GM10847 (cell line): ENCODE measurements around the gene PEX14.

Source experiments
- POLR2A ChIP-seq: IDR thresholded peaks from 2 replicates; pipeline ENCODE4 v1.6.1; 2011; ENCODE audit not compliant: insufficient read length; ENCODE audit errors: extremely low read depth

Gene PEX14

DNA sequence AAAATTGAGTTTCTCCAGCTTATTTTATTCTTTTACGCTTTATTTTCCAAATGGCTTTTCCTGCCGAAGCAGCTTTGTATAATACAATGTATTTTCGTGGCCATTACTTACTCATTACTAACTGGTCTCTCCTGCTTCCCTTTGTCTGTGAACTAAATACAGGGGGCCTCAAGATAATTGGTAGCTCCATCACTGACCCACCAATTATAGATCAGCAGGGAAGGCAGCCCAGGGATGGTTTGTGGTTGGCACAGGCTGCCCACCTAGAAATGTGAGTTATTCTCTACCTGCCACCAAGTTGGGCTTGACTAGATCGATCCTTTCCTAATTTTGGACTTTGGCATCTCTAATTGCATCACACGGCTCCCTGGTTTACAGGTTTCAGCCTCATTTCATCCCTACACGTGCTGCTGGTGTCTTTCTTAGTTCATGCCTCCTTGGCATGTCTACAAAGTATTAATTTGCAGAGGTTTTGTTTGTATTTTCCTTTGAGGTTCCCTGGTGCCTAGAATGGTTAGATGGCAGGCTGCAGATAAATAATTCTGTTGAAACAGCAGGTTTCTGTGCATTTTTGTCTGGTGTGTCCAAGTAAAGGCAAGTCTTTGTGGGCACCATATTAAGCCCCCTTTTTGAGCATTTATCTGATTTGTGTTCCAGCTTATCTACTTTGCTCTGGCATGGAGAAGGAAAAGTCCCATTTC, 35.2 kb downstream of the PEX14 start:
- TF ChIP-seq POLR2A, result no peak

DNA sequence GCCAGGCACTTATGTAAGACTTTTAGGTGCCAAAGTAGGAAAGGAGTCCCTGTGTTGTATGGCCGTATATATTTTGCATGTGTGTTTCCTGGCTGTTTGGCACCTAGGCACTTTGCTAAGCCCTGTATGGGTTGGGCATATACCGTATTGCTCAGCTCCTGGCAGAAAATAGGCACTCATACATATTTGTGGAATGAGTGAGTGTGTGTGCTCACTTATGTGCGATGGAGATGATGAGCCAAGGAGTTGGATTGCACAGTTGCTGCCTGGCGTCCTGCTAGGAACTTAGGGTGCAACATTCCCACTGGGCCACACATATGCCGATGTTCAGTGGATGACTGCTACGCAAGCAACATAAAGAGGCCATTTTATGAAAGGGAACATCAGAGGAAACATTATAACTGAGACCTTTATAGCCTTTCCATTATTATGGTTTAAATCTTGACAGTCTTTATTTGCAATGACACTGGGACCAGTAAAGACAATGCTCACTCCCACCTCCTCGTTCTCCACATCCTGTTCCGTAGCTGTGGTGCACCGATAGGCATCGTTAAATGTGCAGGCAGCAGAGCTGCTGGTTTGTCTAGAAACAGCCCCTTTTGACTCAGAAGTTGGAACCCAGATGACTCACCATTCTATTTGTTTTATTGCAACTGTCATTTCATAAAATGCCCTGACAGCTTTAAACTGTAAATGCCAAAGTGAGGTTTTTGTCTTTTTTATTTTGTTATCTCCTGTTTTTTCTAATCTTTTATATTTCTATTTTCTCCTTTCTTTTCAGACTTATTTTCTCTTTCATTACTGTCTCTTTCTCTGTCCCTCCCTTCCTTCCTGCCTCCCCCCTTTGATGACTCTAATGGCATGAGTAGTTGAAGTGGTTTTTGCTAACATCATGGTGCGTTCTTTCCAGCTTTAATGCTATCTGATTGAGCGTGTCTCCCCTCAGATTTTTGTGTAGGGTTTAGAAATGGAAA, 36.1 kb downstream of the PEX14 start:
- TF ChIP-seq POLR2A, result no peak

DNA sequence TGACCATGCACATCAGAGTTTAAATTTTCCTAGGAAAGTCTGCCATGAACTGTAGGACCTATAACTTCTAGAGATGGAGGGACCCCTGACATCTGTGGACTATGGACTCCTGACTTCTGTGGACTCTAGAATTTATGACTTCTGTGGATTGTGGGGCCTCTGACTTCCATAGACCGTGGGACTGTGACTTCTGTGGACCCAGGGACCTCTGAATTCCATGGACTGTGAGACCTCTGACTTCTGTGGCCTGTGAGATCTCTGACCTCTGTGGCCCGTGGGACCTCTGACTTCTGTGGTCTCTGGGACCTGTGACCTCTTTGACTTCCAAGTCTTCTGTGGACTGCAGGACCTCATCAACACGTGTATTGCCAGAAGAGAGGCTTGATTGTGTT, 36.7 kb downstream of the PEX14 start:
- no peak for TF ChIP-seq POLR2A

DNA sequence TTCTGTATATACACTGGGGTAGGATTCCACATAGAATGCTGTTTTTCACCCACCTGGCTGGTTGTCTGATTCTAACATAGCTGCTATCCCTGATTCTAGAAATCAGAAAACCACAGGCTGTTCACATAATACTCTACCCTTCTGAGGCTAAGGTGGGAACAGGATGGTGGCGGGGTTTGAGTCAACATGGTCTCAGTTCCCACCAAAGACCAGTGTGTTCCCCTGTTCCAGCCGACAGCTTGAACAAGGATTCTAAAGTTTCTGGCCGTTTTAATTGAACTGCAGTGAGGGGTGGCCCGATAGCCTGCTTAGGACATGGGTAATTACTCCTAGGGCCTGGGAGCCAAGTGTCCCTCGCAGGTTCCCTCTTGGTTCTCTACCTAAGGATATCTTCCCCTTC, 38.4 kb downstream of the PEX14 start:
- TF ChIP-seq POLR2A, result no peak

DNA sequence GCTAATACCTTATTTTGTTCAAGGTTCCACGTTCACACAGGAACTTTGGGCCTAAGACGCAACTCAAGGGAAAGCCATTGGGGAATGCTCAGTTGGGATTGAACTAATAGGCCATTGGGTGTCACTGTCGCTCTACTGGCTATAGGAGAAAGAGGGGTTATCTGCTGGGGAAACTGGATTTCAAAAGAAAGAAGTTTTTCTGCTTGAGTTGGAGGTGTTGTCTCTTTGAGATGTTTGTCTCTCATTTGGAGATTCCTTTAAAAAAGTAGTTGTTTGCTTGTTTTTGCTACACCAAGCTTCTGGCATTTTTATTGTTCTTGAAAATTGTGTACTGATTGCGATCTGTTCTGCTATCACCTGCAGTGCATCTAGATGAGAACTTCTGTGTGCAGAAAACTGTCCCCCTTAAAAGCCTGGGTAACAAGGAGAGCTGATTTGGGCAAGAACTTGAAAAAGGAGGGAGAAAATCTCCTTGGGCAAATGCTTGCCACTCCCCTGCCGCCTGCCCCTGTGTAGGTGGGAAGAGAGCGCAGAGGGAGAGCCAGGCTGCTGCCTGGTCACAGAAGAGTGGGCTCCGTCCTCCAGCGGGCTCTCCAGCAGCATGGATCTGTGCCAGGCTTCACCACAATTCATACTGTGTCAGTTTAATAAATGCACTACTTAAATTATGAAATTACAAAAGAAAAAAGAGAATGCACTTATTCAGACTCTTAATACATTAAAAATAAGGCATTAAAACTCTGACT, 39.9 kb downstream of the PEX14 start:
- TF ChIP-seq POLR2A, result no peak

DNA sequence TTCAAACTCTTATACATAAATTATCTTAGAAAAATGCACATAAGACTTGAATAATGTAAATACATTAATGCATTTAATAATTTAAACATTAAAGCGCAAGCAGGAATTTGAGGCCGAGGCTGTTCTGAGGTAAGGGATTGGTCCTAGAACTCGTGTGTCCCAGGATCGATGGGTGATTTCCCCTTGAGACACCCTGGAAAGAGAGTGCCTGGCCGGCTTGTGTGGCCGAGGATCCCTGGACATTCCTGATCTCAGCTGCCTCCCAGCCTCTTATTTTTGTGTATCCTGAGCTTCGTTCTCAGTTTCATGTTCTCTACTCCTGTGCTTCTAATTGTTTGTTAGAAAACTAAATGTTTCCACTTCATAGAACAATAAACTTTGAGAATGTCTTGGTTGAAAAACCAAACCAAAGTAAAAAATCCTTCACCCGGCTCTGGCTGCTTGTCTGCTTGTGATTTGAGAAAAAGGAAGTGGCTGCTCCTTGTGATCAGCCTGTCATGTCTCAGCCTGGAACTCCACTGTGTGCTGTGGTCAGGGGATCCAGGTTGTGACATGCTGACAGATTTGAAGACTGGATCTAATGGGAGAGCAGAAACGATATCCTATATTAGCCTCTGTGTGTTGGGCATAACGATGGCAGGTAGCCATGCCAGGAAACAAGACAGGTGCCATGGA, 40.7 kb downstream of the PEX14 start:
- no peak for TF ChIP-seq POLR2A

DNA sequence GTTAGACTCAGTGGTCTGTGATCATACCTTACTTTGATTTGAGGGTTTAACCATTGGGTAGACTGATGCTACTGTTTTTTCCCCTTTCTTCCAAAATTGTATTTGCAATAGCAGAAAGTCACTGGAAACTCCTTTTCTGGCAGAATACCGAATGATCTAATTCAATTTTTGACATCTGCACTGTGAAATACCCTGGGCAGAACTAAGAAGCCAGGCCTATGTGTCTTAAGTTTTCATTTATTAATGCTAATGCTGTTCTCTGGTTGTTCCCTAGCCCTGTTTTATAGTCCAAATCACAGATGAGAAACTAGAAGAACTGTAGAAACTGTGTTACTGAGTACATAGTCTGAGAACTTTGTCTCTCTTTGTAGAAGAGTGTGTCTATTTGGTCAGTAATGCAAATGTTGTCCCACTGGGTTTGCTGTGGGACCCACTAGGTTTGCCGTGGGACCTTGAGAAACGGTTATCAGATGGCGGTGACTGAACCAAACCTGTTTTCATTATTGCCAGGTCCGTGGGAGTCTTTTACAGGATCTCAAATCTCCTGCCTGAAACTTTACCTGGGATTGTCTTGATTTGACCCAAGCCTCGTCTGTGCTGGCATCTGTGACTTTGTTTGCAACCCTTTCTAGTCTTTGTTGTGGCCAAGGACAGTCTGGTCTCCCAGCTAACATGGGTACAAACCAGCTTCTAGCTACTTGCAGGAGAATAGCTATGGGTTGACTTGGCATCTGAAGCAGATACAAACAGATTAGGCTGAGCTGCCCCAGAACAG, 41.4 kb downstream of the PEX14 start:
- no peak for TF ChIP-seq POLR2A

DNA sequence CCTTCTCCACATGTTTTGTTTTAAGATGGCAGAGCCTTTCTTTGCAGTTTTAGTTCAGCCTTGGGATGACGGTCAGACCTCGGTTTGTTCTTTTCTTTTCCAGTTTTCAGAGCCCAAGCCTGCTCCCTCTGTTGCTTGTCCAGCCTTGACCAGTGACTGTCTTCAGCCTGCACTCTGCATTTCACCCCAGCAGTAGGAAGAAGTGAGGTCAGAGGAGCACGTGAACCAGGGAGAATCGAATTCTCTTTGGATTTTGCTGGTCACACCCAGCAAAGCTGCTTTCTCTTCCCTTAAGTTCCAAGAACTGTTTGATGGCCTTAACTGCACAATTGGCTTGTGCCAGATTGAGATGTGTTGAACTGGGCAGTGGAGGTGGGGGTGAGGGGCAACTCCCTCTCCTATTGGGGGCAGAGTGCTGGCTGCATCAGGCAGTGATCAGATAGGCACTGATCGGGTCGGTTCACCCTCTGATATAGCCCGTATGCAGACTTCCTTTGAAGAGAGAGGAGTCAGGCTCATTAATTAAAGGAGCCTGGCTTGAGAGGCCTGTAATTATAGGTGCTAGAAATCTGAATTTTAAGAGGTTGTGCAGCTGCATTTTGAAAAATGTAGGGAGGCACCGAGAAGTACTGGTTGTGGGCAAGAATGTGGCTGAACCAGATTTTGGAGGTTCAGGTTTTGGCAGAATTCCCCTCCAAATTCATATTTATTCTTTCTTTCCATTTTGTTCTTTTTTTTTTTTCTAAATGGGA, 42.4 kb downstream of the PEX14 start:
- no peak for TF ChIP-seq POLR2A

DNA sequence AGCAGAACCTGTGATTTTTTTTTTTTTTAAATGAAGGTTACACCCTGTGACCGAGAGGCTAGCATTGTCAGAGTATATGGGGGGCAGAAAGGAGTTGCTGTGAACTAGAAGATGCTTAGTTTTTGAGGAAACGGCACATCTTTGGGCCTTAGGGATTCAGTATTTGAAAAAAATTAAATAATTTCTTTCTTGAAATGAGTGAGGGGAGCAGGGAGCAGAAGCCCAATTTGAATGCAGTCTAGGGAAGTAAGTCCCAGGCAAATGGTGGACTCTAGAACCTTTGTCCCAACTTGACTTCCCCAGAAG, 42.9 kb downstream of the PEX14 start:
- TF ChIP-seq POLR2A, result no peak

DNA sequence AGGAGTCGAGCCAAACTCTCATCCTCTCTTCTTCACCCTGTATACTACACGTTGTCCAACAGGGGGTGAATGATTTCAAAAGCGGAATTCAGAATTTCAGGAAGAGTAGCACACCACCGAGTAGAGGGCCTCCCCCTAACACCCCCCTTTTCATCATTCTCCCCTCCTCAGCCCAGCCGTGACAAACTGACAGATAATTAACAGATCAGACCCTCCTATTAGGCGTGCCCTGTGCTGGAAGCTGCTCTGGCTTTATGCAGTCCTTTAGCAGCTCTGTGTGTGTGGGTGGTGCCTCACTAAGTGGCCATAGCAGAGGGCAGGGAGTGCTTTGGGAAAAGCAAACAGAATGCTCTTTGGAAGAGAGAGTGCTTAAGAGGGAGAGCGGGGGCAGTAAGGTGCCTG, 44.3 kb downstream of the PEX14 start:
- no peak for TF ChIP-seq POLR2A

DNA sequence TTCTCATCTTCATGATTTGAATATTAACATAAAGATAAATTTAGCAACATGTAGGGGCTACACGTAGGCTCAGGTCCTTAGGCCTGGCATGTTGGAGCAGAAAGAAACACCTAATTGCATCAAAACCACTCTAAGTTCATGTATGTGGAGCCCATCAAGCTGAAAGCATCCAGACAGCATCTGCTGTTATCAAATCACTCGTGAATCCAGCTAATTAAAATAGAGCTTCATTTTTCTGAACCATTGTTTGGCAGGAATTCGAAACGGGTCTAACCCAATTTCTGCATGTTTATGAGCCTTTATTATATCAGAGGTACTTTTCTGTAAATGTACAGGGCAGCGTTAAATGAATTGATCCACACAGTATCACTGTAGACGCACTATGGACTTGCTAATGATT, 45.7 kb downstream of the PEX14 start:
- TF ChIP-seq POLR2A, result no peak

DNA sequence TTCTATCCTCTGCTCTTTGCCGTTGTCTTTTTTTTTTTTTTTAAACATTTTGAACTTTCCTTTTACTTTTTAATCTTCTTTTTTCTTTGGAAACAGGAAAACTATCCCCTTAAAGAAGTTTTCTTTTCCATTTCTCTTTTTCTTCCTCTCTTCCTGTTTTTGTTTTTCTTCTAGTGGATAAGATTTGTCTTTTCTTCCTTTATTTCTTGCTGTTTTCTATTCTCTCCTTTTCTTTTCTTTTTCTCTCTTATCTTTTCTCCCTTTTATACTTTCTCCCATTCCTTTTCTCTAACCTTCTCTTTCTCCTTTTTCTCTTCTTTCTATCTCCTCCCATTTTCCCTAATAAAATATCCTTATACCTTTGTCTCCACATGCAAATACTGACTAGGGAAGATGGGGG, 46.2 kb downstream of the PEX14 start:
- no peak for TF ChIP-seq POLR2A

DNA sequence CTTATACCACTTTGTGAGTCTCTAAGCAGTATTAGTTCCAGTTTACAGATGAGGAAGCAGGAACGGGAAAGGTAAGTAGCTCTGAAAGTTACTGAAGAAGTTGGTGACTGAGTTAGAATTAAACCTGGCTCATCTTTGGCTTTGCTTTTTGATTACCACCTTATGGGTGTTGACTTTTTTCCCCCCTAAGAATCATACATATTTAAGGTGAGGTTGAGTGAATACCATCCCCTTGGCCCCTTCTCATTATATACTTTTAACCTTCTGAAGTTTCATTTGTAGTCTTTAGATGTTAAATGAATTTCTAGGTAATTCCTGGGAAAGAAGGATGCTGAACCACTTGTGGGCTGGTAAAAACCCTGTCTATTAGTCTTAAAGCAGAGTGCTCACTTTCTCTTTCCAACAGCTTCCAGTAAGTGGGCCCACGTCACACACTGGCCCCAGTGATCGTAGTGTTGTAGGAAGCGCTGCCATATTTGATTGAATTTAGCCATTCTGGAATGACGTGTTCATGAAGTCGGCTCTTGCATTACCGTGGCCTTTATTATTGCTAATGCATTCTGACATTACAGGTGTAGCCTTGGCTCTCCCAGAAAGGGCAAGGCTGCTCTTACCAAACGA, 46.9 kb downstream of the PEX14 start:
- TF ChIP-seq POLR2A, result no peak
